NCI-H748 (cell line): Measurements from ENCODE around the gene SV2C.
A peak's percentile ranks its signal among the peaks of the same experiment; 100 is the strongest.

ENCODE experiments used
- DNase-seq: peaks from one replicate; lab custom pipeline; 2025; ENCODE audit not compliant: unreplicated experiment; lab: John Stamatoyannopoulos, UW

SV2C gene

DNA sequence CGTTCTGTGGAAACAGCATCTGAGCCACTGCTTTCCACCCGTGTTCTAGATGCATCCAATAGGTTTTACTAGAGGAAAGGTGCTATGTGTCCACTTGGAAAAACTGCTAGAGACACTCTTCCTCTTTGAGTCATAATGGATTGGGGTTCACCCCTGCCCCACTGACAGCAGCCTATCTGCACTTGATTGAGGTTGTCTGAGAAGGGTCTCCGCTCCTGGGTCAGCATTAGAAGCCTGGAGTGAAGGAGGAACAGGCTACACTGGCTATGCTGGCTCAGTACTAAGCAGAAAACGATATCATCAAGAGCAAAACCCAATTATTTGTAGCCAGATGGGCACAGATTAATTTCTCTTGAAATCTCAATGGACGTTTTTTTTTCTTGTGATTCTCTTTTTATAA, 167.3 kb downstream of the SV2C start:
- DNase-seq = no peak

DNA sequence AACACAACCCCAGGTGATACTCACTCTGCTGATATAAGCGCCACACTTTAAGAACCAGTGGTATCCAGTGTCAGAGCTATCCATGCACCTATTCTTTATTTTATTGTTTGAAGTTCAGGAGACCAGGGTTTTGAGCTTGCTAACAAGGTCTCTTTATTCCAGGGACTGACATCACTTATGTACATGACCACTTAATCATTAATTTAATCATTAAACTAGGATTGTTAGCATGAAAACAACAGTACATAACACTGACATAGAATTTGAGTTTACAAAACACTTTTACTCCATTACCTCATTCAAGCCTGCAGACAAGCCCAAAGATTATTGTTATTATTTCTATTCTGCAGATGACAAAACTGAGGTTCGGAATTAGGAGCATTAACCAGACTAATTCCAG, 168.5 kb downstream of the SV2C start:
- no peak for DNase-seq

DNA sequence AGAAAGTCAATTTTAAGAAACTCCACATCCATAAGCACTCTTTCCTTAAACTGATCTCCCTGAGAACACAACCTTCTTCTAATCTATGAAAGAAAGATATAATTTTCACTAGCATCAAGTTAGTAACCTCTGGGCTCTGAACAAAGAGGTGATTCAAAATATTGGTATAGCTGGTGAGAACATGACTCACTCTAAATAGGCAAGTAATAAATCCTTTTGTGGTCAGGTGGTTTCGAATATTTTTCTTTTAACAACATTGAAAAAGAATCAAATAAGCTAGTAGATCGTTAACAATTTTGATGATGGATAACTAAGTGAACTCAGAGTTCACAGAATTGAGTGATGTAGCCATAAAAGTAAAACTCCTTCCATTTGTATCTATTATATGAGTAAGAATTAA, 169.3 kb downstream of the SV2C start:
- DNase-seq = no peak

DNA sequence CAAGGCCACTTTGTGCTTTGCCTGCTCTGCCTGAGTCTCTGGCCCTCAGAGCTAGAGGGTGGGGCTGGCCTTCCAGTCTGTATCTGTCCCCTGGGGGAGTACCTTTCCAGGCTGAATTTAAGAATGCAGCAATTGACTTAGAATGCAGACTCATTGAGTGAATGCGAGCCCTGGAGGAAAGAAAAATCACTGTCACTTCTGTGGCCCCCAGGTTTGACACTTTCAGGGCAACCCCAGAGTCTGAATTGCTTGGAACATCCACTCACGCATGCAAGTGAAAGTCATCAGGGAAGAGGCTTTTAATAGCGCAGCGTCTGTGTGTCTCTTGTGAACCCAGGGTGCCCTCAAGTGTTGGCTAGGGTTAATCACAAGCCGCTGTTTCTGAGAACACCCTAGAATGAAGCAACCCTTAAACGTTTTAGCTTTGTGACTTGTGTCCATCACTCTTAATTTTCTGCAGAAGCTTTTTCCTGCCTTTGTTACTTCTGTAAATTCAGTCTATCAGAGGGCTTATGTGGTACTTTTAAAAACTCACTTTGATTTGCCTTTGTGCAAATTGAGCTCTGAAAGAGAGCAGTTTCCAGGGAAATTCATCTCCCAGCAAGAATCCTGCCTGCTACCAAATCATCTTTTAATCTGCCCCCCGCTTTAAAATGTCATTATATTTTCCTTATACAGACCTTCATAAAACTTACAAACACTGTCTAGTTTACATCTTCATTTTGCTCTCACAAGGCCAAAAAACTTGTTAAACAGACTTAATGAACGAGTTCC, 173.1 kb downstream of the SV2C start:
- peak; percentile 78 for DNase-seq

DNA sequence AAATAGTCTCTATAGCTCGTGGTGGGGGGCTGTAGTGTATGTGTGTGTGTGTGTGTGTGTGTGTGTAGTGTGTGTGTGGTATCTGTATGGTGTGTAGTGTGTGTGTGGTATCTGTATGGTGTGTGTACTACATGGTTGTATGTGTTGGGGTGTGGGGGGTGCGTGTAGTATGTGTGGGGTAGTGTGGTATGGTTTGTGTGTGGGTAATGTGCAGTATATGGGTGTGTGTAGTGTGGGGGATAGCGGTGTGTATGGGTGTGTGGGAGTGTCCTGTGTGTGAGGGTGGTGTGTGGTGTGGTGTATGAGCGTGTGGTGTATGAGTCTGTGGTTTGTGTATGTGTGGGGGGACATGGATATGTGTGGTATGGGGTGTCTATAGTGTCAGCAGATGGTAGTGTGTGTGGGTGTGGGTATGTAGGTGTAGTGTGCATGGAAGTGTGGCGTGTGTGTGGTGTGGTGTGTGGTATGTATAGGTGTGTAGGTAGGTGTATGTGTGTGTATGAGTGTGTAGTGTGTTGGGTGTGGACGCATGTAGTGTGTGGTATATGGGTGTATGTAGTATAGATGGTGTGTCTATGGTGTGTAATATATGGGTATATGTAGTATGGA, 174.1 kb downstream of the SV2C start:
- DNase-seq = no peak

DNA sequence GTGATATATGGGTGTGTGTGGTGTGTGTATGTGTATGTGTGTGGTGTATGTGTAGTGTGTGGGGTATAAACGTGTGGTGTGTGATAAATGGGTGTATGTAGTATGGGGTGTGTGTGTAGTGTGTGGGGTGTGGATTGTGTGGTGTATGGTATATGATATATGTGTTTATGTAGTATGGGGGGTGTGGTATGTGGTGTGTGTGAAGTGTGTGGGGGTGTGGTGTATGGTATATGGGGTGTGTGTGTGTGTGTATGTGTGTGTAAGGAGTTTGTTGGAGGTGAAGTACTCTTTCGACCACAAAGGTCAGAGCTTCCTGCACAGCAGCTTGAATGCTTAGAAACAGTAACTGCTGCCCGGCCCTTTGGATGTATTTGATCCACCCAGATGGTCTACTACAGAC, 174.7 kb downstream of the SV2C start:
- DNase-seq = no peak

DNA sequence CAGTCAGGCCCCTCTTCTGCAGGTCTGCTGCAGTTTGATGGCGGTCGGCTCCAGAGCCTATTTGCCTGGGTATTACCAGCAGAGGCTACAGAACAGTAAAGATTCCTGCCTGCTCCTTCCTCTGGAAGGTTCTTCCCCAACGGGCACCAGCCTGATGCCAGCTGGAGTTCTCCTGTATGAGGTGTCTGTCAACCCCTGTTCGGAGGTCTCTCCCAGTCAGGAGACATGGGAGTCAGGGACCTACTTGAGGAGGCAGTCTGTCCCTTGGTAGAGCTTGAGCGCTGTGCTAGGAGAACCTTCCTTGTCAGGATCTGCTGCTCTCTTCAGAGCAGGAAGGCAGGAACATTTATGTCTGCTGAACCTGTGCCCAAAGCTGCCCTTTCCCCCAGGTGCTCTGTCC, 181.5 kb downstream of the SV2C start:
- no peak for DNase-seq

DNA sequence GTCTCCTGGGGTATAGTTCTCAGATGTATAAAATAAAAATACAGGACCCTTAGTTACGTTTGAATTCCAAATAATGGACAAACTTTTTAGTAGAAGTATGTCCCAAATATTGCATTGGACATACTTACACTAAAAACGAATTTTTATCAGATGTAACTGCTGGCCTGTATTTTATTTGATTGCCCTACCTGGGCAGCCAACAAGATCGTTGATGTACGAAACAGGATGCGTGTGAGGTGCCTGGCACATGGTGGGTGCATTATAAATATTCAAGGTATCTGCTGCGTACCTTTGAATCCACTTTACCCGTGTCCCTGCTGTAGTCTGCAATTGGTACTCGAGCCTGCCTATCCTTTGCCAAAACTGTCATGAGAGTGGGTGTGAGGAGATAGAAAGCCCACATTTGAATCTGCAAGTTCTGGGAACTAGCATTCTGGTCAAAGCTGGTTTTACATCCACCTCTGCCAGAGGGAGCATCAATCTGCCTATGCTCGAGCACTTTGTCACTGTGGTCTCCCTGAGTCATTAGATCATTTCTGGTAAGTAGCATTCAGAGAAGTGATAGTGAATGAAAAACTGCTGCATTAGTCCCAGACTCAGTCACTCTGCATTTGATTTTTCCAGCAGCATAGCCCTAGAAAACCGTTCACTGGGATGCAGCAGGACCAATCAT, 186.2 kb downstream of the SV2C start:
- DNase-seq = no peak

DNA sequence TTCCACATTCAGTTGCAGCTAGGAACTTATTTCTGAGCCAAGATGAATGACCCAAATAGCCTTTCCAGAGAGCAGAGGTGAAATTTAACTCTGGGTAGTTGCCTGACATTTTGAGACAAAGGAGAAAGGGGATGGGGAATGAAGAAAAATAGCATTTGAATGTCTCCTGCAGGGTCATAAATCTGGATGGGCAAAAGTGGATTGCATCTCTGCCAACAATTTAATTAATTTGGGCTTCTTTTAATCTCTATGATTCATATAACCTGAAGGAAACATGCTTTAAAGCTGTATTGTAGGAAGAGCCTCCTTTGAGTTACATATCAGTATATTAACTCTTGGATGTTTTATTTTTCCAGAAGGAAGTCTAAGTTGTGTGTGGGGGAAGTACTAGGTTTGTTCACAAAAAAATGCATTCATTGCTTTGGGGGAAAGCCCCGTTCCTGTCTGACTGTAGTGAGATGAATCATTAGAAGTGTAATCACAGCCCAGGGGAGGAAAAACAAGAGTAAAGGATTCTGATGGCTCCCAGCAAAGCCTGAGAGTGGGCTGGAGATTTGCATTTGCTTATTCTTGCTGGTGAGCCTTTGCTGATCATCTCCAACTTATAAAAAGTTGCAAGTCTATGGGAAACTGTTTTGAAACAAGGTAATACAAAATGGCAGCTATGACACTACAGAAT, 186.9 kb downstream of the SV2C start:
- no peak for DNase-seq

DNA sequence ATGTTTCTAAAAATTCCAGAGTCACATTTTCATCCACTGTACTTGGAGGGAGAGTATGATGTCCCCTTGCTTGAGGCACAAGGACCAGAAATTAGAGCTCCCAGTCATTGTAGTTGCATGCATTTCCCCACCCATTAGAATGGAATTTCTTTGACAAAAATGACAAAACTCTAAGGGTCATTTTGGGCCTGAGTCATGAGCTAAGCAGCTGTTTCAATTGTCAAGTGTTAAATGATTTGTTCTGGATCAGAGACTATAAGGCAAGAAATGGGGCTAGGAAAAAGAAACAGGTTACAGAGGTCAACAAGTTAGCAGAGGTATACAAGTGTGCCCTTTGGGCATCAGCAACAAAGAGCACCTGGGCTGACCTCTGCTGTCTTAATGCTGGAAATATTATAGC, 188.7 kb downstream of the SV2C start:
- no peak for DNase-seq

DNA sequence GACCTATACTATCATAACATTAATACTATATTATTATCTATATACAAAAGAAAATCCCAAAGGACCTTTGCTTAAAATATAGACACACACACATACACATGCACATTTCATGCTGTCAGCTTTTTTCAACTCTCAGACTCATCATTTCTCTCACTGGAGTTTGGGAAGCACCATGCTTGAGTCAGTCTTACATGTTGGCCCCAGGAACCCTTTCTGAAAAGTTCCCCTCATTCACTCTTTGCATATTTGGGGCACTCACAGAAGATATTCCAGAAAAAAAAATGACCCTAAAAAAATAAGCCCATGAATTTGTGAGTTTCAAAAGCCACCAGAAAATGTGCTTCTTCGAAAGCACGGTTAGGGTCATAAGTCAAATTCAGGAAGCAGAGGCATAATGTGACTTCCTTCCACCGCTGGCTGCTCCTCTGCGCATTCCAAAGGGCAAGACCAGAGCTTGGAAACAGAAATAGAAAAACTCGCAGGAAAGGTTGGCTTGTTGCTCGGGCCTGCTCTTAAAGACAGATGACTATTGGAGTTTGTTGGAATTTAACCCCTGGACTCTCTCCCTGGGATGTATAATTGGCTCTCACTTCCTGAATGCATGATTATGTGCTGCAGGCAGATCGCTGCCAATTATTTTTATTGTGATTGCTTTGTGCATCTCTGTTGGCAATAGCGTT, 190.2 kb downstream of the SV2C start:
- DNase-seq = peak; percentile 17

DNA sequence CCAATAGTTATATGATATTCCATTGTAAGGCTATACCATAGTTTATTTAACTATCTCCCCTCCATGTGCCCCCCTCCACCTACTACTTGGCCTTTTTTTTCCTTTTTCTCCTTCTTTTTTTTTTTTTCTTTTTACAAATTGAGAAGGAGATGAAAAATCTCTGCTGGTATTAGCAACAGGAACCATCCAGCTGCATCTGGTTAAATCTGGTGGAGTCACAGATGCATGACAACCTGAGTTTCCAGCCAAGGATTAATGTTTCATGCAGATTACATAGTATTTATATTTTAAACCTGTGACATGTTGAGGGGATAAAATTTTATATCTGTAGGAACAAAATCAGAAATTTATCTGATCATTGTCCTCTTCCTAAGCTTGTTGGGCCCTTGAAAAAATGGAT, 191.4 kb downstream of the SV2C start:
- no peak for DNase-seq

DNA sequence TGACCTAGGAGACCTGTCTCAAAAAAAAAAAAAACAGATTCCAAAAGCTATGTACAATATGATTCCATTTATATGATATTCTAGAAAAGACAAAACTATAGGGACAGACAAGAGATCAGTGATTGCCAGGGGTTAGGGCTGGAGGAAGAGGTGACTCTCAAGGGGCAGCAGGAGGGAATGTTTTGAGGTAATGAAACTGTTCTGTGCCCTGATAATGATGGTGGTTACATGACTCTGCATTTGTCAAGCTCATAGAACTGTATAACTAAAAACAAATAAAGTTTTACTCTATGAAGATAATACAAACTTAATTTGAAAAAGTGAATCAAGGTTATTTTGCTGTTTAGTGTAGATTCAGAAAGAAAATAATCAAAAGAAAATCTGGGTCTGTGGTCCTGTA, 194.6 kb downstream of the SV2C start:
- DNase-seq = no peak

DNA sequence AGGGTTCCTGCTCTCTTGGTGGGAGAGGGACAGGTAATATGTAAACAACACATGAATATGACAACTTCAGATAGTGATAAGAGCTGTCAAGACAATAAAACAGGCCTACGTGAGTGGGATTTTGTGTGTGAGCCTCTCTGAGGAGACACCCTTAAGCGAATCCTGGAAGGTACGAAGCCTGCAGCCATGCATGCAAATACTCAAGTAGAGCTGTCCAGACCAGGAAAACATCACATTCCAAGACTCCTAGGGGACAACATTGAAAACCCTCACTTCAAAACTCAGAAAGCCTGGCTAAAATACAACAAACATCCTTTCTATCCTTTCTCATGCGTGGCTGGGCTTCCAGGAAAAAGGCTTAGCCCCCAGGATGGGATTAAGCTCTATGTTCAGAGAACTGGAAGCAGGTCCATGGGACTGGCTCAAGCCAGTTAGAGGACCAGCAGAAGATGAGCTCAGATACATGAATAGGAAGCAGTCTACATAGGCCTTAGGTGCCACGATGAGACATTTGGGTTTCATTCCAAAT, 195.1 kb downstream of the SV2C start:
- no peak for DNase-seq

DNA sequence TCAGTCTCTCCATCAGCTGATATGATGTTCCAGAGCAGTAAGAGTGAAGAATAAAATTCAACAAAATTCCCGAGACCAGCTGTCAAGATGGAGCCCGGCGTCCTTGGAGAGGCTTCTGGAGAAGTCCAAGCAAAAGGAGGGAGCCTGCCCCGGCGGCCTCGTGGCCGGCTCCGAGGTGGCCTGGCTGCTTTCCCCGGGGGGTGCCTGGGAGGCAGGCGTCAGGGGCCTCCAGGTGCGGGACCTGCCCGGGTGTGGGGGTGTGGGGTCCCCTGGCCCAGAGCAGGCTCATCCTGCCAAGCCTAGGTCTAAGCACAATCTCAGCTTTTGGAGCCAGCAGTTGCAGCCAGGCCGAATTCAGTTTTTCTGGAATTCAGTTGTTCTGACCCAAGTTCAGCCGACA, 197.3 kb downstream of the SV2C start:
- DNase-seq = no peak

DNA sequence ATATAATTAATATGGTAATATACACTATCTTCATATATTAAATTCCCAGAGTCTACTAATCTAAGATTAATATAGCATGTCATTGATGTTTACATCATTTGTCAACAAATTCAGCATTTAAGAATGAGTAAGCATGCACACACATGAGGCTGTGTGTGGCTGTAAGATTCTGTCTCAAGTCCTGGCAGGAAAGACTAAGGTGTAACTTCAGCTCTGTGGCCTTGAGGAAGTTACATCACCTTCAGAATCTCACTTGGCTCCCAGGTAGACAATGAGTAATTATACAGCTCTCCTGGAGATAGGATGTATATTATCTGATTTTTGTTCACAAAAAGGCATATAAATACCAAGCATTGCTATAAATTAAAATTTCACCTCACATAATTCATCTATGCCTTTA, 200.5 kb downstream of the SV2C start:
- no peak for DNase-seq

DNA sequence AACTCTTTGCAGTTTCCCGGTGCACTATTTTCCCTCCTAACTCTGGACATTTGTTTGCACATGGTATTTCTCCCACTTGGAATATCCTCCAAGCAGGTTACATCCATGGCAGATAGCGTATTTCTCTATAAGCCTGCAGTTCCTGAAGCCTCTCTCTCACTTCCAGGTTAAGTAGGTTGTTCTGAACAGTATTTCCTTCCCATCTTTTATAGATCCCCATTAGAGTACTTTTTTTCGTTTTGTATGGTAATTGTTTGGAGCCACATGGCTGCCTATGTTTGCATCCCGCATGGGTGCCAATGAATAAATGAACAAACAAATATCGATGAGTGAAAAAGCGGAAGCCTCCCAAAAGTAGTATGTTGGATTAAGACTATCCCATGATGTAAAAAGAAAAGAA, 206.5 kb downstream of the SV2C start:
- no peak for DNase-seq

DNA sequence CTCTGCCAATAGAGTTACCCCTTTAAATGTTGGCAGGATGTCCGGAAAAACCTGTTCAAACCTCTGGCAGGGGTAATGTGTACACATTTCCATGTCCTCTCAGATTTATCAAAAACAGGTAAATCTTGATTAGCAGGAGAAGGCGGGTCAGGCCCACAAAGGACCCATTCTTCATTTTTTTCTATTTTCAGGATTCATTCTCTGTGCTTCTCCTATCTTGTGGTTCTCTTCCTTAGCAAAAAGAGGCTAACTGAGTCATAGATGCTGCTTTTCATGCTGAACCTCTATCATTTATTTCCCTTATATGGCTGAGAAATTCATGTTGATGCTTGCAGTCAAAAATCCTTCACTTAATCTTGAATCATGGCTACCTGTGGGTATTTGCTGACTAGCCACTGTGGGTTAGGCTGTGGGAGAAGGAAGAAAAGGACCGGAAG, 207.2 kb downstream of the SV2C start:
- DNase-seq = peak; percentile 10

DNA sequence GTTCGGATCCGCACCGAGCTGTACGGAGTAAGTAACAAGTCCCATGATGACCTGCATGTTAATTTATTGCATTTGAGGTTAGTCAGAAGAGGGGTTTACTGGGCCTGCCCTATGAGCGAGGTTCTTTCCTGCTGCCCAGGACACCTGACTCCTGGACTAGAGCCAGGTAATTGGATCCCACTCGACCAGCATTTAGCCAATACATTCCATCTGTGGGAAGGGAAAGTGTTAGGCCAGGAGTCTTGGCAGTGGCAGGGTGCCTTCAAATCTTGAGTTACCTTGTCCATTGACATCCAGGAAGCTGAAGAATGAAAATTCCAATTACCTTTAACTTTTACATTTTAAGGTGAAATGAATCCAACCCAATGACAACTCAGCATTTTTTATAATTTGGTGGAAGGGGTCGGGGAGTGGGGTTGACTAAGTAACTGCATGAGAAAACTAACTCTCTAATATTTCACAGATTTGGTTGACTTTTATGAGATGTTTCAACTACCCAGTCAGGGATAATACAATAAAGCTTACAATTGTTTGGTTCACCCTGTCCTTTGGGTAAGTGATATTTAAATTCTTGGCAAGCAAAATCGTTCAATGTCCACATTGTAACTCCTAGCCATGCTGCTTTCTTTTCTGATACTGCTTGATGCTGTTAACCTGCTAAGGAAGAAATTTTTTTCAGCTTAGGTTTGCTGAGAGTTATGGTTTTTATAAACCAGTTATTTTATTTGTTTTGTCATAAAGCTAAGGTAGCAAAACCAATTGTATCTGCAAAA, 208.3 kb downstream of the SV2C start:
- peak; percentile 64 for DNase-seq

DNA sequence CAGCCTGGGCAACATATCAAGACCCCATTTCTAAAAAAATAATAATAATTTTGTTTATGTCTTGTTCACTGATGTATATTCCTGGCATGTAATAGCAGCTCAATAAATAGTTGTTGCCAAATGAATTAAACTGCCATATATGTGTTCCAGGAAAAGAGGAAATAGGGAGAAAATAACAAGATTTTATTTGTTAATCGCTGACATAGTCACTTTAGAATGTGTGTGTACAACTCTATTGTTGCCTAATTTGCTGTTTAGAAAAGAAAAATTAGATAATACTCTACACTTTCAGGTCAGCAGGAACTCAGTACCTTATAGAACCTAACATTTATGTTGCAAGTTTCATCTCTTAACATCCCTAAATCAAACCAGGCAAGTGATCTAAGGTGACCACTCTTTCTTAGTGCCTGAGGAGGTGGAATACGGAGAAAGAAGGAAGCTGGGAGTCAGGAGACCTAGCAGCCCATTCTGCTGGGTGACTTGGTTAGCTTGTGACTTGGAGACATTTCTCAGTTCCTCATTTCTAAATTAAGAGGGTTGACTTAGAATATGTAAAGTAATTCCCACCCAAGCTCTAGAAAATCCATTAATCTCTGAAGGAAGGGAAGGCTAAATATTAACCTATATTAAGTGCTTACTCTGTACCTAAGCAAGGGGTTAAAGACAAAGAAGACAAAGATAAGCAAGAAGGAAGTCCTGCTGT, 209.6 kb downstream of the SV2C start:
- DNase-seq = no peak
